Transverse colon (tissue), 4 donors: Measurements from ENCODE around the gene LDLRAD4.

Experiments
- POLR2A ChIP-seq: fragments of 450-650 bp; IDR thresholded peaks from one replicate; pipeline ENCODE4 v1.6.1; 2016; ENCODE audit warnings: antibody characterized with exemption, mild to moderate bottlenecking, moderate library complexity
- POLR2AphosphoS5 ChIP-seq, 3 donors: sonication (generic); formaldehyde crosslinking; IDR thresholded peaks; one replicate each; pipeline ENCODE4 v1.6.1; 2016; ENCODE audit warnings: antibody characterized with exemption in 3 of 3
- TF ChIP-seq, protein P1 (sequence below), 5 experiments: fragments of 200-600 bp in 3 of 5; fragments of 450-650 bp in 2 of 5; sonication (generic) in 3 of 5; IDR thresholded peaks; 1 replicate in 2 of 5; 2 replicates in 3 of 5; pipeline ENCODE4 v1.5.1; 2016 to 2017; ENCODE audit warnings: antibody characterized with exemption in 5 of 5, inconsistent platforms in 3 of 5, mild to moderate bottlenecking in 2 of 5, moderate library complexity in 1 of 5

- TF ChIP-seq POLR2A, result peak; percentile 13
- no peak for TF ChIP-seq POLR2AphosphoS5 (IDR thresholded peaks at IDR 0.05)
- TF ChIP-seq, protein P1, sequence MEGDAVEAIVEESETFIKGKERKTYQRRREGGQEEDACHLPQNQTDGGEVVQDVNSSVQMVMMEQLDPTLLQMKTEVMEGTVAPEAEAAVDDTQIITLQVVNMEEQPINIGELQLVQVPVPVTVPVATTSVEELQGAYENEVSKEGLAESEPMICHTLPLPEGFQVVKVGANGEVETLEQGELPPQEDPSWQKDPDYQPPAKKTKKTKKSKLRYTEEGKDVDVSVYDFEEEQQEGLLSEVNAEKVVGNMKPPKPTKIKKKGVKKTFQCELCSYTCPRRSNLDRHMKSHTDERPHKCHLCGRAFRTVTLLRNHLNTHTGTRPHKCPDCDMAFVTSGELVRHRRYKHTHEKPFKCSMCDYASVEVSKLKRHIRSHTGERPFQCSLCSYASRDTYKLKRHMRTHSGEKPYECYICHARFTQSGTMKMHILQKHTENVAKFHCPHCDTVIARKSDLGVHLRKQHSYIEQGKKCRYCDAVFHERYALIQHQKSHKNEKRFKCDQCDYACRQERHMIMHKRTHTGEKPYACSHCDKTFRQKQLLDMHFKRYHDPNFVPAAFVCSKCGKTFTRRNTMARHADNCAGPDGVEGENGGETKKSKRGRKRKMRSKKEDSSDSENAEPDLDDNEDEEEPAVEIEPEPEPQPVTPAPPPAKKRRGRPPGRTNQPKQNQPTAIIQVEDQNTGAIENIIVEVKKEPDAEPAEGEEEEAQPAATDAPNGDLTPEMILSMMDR (IDR thresholded peaks at IDR 0.05), result no peak
These were observed 358.6 kb downstream of the LDLRAD4 start for GRCh38 chr18:13577091-13577697.
